Measurements from ENCODE around the gene TVP23A.
"Not testable (repeated sequence)": the region's sequence is repeated elsewhere in the genome, so short reads cannot be mapped to it uniquely, and the experiment has no call there.

Gene TVP23A

DNA sequence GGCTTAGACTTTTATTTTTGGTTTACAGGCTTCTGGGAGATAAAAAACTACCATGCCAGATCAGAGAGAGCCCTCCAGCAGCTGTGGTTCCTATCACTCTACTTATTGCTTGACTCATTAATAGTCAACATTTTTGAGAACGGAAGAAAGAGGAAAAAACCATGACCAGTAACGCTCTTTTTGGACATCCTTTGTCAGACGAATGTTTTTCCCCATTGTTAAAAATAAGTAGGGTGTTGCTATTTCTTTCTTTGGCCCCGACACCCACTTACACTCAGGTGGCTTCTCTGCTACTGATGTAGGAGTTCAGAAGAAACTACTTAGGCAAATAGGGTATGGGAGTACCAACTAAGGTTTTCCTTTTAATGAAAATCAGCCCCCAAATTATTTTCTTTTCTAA lies 27.5 kb downstream of the TVP23A start:
- DNase-seq: no peak

DNA sequence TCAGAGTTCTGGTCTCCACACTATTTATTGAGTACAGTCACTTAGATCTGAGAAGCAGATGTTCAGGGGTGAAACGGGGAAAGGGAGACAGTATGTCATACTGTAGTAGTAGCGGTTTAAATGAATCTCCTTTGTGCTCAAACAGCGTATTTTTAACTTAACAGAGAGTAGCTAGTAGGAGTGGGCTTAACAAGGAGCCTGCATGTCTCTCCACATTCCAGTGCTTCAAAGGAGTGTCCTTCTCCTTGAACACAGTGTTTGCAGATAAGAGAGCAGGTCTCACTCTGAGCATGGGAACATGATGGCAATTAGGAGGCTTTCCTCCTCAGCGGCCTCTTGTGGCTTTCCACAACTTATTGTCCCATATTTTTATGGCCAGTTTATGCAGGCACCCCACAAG lies 30.0 kb downstream of the TVP23A start:
- not testable (repeated sequence) for DNase-seq

DNA sequence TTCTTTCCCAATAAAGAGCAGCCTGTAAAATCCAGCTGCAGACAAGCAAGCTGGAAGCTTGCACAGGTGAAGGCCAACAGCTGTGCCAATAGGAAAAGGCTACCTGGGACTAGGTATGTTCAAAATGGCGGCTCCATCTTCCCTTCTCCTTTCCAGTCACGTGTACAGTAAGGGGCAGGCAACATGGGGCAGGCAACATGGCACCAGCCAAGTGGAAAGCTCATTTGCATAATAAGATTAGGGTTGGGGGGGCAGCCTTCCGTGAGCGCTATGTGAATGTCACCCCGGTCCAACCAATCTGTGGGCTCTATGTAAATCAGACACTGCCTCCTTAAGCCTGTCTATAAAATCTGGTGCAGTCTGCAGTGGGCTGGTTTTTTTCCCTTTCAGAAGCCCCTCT lies 31.3 kb downstream of the TVP23A start:
- no peak for DNase-seq

DNA sequence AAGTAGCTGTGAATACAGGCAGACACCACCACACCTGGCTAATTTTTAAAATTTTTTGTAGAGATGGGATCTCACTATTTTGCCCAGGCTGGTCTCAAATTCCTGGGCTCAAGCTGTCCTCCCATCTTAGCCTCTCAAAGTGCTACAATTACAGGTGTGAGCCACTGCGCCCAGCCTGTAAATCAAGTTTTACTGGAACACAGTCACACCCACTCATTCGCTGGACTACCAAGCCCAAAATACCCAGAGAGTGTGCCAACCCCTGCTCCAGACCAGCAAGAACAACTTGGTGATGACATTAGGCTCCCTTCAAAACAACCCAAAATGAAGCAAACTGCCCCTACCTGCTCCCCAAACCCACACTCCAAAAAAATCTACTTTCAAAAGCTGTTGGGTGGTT lies 36.0 kb downstream of the TVP23A start:
- no peak for DNase-seq

DNA sequence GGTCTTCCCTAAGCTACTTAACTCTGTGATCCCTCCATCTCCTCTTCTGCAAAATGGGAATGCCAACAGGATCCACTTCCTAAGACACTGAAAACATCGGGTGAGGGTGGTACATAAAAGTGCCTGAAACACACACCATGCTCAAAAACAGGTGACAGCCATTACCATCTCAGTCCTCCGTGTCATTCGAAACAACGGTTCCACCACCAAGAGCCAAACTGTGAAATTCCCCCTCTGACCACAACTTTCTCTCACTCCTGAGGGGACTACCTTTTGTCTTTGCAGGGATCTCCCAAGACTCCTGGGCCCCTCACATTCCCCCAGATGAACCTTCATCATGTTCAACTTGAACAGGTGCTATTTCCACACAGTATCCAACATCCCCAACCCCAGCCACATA lies 38.0 kb downstream of the TVP23A start:
- no peak for DNase-seq

DNA sequence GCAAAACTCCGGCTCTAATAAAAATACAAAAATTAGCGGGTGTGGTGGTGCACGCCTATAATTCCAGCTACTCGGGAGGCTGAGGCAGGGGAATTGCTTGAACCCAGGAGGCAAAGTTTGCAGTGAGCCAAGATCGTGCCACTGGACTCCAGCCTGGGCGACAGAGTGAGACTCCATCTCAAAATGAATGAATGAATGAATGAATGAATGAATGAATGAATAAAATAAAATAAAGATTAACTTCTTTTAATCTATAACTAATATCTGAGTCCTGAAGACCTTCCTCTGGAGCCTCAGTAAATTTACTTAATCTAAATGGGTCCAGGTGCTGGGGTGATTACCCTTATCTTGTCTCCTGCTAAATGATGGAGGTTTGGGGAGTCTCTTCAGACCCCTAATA lies 38.7 kb downstream of the TVP23A start:
- DNase-seq: not testable (repeated sequence)

DNA sequence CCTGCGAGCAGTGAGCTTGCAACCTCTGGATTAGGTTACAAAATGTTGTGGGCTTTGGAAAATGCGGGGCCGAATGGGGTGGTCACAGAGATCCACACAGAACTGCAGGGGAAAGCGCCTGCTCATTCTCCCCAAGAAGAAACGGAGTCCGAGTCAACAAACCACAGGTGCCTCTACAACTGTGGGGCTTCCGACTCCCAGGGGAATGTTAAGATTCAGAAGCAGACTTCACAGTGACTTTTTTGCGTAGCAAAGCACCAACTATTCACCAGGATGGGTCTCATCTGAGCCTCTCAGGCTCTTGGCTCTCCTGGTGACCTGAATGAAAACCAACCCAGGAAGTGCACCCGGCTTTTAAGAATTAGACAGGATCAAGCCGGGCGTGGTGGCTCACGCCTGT lies 41.2 kb downstream of the TVP23A start:
- DNase-seq: no peak

DNA sequence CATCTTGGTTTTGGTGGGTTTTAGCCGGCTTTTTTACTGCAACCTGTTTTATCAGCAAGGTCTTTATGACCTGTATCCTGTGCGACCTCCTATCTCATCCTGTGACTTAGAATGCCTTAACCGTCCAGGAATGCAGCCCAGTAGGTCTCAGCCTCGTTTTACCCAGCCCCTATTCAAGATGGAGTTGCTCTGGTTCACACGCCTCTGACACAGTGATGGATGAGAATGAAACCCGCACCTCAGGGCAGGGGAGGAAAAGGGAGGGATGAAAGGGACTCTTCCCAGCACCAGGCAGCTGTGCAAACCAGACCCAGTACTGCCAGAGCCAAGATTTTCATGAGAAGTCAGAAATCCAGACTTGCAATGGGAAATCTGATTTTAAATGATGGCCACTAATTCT lies 41.7 kb downstream of the TVP23A start:
- DNase-seq: not testable (repeated sequence)

DNA sequence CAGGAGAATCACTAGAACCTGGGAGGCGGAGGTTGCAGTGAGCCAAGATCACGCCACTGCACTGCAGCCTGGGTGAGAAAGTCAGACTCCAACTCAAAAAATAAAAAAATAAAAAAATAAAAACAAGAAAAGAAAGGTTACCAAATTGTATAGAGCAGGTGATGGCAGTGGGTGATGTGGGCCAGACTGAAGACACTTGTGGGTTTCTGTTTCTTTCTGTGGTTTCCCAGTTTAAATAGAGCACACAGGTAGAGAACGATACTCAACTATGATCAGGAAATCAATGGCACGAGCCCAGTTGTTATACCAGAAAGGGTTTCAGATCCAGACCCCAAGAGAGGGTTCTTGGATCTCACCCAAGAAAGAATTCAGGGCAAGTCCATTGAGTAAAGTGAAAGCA lies 42.3 kb downstream of the TVP23A start:
- DNase-seq: no peak

DNA sequence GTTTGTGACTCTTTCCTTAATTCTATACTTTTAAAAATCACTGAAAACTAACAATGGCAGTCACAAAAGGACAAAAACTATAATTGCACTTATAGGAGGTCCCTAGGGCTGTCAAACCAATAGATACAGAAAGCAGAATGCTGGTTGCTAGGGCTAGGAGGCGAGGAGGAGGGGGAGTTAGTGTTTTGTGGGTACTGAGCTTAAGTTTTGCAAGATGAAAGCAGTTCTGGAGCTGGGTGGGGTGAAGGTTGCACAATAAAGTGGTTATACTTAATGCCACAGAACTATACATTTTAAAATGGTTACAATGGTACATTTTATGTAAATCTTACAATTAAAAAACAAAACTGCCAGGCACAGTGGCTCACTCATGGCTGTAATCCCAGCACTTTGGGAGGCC lies 47.7 kb downstream of the TVP23A start:
- no peak for DNase-seq

DNA sequence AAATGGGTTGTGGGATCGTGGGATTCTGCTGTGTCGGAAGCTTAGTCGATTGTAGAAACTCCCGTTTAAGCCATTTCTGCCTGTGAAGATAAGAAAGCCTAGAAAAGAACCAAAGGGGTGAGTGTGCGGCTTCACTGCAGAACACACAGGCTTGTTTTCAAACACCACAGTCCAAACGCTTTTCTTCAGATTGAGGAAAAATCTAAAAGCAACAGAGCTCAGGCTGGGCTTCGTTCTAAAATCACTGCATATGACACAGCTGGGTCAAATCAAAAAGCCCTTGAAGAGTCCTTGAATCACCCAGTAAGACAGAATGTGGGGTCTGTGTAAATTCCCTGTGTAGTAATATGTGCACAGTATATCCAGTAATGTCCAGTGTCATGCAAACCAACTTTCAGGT lies 49.2 kb downstream of the TVP23A start:
- DNase-seq: no peak

DNA sequence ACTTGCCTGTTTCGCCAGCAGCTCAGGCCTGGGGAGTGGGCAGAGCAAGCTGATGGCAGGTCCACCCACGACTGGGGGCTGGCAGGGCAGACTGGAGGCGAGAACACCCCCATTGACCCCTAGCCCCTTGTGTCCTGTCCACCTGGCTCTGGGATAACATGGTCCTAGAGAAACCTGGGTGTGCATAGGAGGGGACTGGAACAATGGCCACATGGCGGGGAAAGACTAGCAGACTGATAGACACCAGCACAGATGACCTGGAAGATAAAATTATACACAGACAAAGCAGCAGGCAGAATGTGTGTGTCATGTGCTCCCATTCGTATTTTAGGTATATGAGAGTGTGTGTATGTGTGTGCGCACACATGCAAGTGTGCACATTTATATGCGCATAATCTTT lies 51.5 kb downstream of the TVP23A start:
- DNase-seq: no peak

DNA sequence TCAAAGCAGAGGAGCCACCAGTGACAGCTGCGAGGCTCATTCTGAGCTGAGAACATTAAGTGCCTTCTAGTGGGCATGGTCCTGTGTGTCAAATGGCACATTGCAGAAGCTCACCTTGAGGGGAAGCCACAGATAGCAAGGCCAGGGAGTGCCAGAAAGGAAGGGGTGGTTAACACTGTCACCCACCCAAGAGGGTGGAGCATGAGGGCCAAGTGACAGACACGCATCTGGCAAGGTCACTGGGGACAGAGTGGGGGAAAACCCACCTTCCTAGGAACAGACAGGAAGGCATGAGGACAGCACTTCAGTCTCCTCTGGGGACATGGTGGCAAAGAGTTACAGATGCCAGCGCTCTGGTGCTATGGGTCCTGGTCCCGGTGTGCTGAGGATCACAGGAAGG lies 52.8 kb downstream of the TVP23A start:
- DNase-seq: no peak

DNA sequence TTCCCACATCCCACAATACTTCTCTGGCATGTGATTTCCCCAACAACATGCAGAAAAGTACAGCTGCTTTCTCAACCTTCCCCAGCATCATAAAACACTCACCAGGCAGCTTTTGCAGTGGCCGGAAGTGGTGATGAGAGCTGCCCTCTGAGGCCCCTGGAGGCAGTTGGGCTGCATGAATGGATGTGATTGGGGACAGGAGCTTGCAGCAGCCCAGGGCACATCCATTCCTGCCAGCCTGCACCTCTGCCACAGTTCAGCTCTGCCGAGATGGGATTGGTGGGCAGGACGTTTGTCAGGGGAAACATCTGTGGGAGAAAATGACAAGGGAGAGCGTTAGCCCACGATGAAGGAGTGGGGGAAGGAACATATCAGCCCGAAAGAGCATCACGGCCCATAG lies 55.1 kb downstream of the TVP23A start:
- DNase-seq: no peak

DNA sequence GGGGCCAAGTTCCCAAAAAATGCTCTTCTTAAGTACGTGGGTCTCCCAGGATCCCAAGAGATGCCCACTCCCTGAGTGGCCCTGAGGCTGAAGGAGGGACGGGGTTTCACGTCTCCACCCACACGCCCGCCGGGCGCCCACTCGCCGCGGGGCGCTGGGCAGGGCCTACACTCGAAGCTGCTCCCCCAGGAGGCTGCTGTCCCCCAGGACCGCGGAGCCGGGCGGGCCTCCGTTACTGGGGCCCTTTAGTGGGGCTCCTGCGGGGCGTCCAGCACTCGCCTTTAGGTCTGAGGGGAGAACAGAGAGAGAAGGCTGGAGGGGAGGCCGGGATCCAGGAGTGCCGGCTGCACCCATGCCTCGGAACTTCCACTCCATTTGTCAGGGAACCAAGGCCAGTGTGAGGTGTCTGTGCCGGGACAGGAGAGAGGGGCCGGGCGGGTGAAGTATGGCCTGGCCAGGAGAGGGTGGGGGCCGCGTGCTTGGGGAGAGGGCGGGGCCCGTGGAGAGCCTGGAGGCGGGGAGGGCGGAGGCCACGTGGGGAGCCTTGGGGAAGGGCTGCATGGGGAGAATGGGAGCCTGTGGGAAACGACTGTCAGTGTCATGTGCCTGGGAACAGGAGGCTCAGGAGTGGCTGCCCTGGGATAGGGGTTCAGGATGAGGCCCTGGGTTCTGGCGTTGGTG lies 56.1 kb downstream of the TVP23A start:
- DNase-seq: no peak

DNA sequence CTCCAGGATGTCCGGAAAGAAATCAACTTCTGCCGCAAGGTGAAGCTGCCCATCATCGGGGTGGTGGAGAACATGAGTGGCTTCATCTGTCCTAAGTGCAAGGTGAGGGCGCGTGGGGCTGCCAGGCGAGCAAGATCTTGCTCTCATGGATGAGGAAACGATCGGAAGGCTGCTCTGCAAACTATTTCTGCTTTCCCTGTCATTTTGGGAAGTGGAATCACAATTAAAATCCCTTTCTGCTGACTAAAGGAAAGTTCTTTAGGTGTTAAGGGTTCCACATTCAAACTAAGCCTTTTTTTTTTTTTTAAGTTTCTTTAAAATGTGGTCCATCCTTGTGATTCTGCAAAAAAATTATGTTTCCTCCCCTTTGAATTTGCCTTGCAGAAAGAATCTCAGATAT lies 57.2 kb downstream of the TVP23A start:
- no peak for DNase-seq

DNA sequence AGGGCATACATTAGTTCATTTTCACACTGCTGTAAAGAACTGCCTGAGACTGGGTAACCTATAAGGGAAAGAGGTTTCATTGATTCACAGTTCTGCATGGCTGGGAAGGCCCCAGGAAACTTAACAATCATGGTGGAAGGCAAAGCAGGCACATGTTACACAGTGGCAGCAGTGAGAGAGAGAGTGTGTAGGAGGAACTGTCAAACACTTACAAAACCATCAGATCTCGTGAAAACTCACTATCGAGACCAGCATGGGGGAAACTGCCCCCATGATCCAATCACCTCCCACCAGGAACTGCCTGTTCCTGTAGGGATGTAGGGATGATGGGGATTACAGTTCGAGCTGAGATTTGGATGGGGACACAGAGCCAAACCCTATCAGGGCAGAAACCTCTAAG lies 57.7 kb downstream of the TVP23A start:
- no peak for DNase-seq

DNA sequence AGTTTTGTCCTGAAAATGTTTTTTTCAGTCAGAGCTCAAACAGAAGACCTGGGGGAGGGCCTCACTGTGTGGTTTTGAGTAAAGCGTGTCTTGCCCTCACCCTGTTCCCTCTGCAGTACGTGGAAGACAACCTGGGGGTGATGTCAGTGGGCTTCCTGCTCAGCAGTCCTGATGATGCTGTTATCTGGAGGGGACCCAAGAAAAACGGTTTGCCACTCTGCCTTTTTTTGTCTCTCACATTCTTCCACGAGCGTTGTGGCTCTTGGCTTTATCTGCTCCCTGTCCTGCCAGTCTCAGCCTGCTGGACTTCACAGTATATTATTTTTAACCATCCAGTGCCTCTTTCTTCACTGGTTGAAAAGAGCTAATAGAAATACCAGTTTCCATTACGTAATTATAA lies 62.0 kb downstream of the TVP23A start:
- no peak for DNase-seq

DNA sequence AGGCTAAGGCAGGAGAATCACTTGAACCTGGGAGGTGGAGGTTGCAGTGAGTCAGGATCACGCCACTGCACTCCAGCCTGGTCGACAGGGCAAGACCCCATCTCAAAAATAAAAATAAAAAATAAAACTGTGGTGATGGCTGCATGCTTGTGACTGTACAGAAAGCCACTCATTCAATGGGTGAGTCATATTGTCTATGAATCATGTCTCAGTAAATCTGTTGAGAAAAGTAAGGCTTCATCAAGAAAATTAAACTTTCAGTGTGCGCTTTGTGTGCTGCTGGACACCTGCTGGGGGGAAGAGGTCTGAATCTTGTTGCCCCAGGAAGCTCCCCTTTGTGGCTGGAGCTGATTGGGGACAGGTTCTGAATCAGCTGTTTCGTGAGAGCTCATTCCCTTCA lies 63.7 kb downstream of the TVP23A start:
- DNase-seq: no peak

DNA sequence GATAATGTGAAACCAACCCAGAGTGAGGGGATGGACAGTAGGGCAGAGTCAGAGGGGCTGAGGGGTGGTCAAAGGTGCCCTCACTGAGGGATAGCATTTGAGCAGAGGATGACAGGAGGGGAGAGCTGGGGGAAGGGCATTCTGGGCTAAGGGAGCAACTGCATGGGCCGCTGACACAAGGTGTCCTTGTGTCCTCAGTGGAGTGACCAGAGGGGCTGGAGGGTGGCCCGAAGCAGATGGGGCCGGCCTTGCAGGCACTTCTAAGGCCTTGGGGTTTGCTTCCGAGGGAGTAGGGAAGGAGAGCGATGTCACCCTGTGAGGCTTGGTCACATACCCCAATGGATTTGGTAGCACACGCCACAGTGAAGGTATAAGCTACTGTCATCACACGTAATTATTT lies 64.9 kb downstream of the TVP23A start:
- no peak for DNase-seq

DNA sequence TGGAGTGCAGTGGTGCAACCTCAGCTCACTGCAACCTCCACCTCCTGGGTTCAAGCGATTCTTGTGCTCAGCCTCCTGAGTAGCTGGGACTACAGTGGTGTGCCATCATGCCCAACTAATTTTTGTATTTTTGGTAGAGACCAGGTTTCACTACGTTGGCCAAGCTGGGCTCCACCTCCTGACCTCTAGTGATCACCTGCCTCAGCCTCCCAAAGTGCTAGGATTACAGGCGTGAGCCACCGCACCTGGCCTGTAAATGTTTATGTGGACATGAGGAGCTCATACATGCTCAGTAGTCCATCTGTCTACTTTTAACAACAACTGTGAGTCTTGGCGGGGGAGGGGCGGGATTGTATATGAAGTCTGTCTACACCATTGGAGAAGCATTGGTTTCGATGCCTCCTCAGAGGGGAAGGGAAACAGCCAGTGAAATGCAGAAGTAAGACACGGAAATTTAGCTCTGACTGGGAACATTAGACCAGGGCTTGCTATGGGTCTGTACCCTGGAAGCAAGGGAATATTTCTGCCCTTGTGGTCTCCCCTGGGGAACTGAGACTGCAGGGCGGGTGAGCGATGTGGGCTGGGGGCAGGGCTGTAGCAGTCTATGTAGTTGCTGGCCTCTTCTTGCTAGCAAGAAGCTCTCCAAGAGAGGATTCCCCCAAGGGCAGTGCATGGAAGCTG lies 65.6 kb downstream of the TVP23A start:
- DNase-seq: no peak

DNA sequence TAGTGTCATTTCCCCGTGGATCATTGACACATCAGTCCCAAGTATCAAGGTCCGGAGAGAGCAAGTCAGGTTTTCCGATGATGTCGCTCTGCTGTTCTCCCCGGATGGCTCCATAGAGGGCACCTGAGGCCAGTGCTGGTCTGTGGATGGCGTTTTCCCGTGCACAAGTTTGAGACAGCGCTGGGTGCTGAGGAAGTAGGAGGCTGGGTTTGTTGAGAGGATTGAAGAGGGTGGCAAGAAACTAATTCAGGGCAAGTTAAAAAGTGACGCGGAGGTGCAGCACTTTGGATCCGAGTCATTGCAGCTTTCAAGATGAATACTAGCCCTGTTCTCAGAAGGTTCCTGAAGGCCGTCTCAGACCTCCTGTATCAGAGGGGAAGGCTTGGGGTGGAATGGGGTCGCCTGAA lies 67.3 kb downstream of the TVP23A start:
- DNase-seq: no peak

DNA sequence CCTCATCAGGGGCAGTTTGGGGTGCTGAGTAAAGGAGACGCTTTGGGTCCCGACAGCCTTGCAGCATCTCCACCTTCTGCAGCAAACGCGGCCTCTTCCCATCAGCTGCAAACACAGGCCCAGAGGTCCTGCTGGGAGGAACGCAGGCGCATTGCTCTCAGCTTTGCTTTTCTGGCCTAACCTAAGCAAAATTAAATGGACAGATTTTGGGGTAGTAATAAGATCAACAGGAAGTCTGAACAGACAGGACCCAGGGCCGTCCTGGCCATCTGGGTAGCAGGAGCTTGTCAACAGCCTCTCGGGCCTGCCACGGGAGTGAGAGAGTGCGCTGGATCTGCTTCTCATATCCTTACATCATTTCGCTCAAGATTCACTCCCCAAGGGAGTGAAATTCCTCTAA lies 67.8 kb downstream of the TVP23A start:
- no peak for DNase-seq

DNA sequence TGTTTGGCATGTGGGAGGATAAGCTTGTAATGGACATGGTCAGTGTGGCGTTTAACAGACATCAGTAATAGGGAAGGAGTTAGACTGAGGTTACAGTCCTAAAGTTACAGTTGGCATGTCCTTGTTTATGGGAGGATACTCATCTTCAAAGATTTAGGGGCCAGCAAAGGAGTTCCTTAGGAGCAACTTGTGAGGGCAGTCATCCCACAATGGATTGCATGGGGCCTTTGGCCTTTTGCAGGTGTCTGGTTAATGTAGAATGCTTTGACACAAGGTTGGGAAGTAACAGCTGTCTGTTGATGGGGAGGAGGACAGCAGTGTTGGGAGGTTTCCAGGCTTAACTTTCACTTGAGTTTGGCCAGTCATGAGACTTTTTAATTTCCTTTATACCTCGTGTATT lies 72.8 kb downstream of the TVP23A start:
- DNase-seq: no peak

DNA sequence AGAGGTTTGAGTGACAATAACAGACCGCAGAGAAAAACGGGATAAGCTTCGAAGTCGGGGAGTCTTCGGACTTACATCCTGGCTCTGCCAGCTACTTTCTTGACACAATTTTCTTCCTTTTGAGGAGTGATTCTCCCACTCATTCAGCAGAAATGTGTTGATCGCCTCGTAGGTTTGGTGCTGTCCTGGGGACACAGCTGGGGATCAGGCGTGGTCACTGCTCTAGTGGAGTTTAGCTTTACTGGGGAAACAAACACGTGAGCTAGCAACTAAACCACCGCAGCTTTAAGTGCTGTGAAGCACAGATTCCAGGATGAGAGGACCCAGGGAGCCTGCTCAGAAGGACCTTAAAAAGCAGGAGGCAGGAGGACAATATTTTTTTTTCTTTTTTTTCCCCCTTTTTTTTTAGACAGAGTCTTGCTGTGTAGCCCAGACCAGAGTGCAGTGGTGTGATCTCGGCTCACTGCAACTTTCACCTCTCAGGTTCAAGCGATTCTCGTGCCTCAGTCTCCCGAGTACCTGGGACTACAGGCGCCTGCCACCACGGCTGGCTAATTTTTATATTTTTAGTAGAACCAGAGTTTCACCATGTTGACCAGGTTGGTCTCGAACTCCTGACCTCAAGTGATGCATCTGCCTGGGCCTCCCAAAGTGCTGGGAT lies 74.1 kb downstream of the TVP23A start:
- DNase-seq: no peak
